HG02571 (cell line): ENCODE data around the gene ZFP42.
"Not testable (repeated sequence)": the region's sequence is repeated elsewhere in the genome, so short reads cannot be mapped to it uniquely, and the experiment has no call there.

Experiments used
- ATAC-seq: cut with Tn5 transposase; IDR thresholded peaks from one replicate; pipeline ENCODE4 v1.9.1; 2021; ENCODE audit warnings: mild to moderate bottlenecking, moderate library complexity; ENCODE audit not compliant: unreplicated experiment

ZFP42 gene

GRCh38 chr4:187995322-187996207 lies at the start of gene ZFP42:
Gene ZFP42 (plus strand): TSS chr4:187995771. CDS start chr4:188002808, 7,037 bp downstream.
- ATAC-seq: no peak

GRCh38 chr4:187961171-187961570 lies 34.4 kb upstream of the ZFP42 start:
- ATAC-seq: no peak

- ATAC-seq: no peak
These were observed 33.6 kb upstream of the ZFP42 start for GRCh38 chr4:187961961-187962360.

GRCh38 chr4:187962926-187963325 lies 32.6 kb upstream of the ZFP42 start:
- no peak for ATAC-seq

- ATAC-seq: no peak
These were observed 29.8 kb upstream of the ZFP42 start for GRCh38 chr4:187965726-187966125.

DNA sequence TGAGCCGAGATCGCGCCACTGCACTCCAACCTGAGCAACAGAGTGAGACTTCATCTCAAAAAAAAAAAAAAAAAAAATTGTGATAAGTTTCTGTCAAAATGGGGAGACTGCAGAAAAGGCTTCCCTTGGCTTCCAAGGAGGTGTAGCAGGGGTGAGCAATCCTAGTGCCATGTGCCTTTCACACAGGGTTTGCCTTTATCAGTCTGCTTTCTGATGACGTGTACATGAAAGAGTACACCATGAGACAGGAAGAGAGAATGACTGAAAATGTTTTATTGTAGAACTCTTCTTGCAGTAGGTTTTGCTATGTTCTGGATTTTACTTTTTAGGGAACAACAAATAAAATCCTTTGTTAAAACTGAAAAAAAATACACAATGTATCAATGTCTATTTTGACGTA lies 23.4 kb upstream of the ZFP42 start:
- no peak for ATAC-seq

- no peak for ATAC-seq
These were observed 11.8 kb upstream of the ZFP42 start for GRCh38 chr4:187983746-187984145.

- ATAC-seq: no peak
These were observed 2.6 kb upstream of the ZFP42 start for GRCh38 chr4:187992971-187993370.

GRCh38 chr4:187993827-187994226 lies 1.7 kb upstream of the ZFP42 start:
- ATAC-seq: no peak

GRCh38 chr4:187996502-187997177 lies 1.1 kb downstream of the ZFP42 start:
- ATAC-seq: no peak

- ATAC-seq: not testable (repeated sequence)
These were observed 2.4 kb downstream of the ZFP42 start for GRCh38 chr4:187997991-187998390.

- no peak for ATAC-seq
These were observed 3.9 kb downstream of the ZFP42 start for GRCh38 chr4:187999406-187999932.

- ATAC-seq: no peak
These were observed 6.8 kb downstream of the ZFP42 start for GRCh38 chr4:188002323-188002722.

DNA sequence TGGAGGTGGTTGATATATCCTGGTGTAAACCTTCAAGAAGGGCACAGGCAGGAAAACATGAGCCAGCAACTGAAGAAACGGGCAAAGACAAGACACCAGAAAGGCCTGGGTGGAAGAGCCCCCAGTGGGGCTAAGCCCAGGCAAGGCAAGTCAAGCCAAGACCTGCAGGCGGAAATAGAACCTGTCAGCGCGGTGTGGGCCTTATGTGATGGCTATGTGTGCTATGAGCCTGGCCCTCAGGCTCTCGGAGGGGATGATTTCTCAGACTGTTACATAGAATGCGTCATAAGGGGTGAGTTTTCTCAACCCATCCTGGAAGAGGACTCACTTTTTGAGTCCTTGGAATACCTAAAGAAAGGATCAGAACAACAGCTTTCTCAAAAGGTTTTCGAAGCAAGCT lies 7.2 kb downstream of the ZFP42 start:
- ATAC-seq: no peak

DNA sequence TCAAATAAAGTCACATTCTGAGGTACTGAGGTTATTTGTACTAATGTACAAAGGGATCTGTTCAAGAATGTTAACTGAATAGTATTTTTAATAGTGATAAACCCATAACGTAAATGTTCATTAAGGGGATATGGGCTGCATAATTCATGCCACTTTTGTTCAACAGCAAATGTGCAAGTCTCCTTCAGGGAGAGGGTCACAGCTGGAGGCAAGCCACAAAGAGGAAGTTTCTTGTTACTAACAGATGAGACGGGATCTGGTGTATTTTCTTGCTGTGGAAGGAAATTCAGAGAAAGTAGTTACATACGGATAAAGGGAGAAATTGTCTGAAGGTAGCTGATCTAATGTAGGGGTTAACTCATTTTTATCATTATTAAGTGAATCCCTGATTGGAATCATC lies 10.0 kb downstream of the ZFP42 start:
- ATAC-seq: no peak

DNA sequence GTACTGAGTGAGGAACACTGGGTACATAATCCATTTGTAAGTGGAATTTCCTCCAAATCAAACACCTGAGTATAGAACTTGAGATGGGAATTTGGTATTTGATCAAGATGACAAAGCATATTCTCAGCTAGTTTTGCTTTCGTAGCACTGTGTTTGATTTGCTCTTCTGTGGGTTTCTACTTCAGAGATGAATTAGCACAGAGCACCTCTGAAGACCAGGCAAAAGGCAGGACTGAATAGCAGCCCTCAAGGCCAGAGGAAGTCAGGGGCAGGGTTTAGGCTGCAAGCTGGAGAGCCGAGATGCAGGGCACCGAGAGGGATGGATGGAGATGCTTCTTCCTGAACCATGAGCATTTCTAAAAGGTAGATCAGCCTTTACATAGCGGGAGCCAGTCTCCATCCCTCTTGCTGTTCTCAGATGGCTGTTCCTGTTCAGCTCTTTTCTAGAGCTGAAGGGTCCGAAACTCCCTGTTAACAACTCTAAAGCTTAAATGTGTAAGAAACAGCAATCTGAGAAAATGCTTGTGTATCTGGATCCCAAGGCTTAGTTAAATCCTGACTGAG lies 10.8 kb downstream of the ZFP42 start:
- no peak for ATAC-seq

GRCh38 chr4:188008377-188008776 lies 12.8 kb downstream of the ZFP42 start:
- no peak for ATAC-seq

DNA sequence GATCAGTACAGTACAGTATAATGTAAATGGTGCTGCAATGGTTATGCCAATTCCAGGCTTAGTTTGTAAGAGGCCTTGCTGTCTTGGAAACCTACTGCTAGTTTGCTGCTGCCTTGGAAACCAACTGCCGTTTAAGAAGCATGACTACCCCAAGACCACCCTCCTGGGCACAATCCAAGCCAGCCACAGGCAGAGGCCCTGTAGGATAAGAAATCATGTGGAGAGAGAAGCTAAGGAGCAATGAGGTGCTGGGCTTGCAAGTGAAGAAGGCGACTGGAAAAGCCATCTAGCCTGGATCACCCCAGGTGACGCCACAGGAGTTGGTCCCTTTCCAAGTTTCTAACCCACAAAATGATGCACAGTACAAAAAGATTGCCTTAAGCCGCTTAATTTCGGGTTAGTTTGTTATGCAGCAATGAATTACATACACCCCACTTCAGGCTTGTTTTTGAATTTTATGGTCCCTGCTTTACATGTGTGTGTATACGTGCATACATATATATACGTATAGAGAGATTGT lies 16.9 kb downstream of the ZFP42 start:
- ATAC-seq: no peak

GRCh38 chr4:188015025-188015940 lies 19.7 kb downstream of the ZFP42 start:
- ATAC-seq: no peak

GRCh38 chr4:188016754-188017153 lies 21.2 kb downstream of the ZFP42 start:
- ATAC-seq: no peak
